Mesendoderm (in vitro differentiated cells): ENCODE measurements around the gene ITGA2. TPM values are rescaled to one million over a fixed set of nuclear protein-coding genes. Genes with fewer than 3 reads are reported as not detected.

ENCODE experiments used
- DNase-seq: peaks from one replicate; pipeline ENCODE4 v3.0.0; 2013
- H2AK5ac ChIP-seq: 2 replicates; pipeline ENCODE4 v1.6.1; 2013; ENCODE audit warnings: low read length, inconsistent platforms
- H2BK120ac ChIP-seq: 2 replicates; pipeline ENCODE4 v1.6.1; 2013; ENCODE audit warnings: low read depth, mild to moderate bottlenecking, low read length, moderate library complexity, mixed read lengths
- H2BK15ac ChIP-seq: replicated peaks from 2 replicates; pipeline ENCODE4 v1.6.1; 2013; ENCODE audit warnings: low read depth, mild to moderate bottlenecking, moderate library complexity
- H2BK5ac ChIP-seq: 2 replicates; pipeline ENCODE4 v1.6.1; 2013; ENCODE audit warnings: low read length, inconsistent platforms
- H3K18ac ChIP-seq: 2 replicates; pipeline ENCODE4 v1.6.1; 2013; ENCODE audit warnings: mild to moderate bottlenecking, low read length, mixed read lengths
- H3K23ac ChIP-seq: one replicate; pipeline ENCODE4 v1.6.1; 2013; ENCODE audit warnings: low read length
- H3K27ac ChIP-seq: 2 replicates; pipeline ENCODE4 v1.5.1; 2013; ENCODE audit warnings: low read depth, mild to moderate bottlenecking, inconsistent platforms, low read length, moderate library complexity
- H3K27me3 ChIP-seq: 2 replicates; pipeline ENCODE4 v1.6.1; 2013; ENCODE audit warnings: low read length, control low read depth, mild to moderate bottlenecking, inconsistent platforms; ENCODE audit not compliant: insufficient read depth, poor library complexity
- H3K36me3 ChIP-seq: 2 replicates; pipeline ENCODE4 v1.6.1; 2013; ENCODE audit warnings: low read length, inconsistent platforms; ENCODE audit not compliant: control insufficient read depth, insufficient read depth
- H3K4ac ChIP-seq: one replicate; pipeline ENCODE4 v1.6.1; 2013; ENCODE audit warnings: low read depth, mild to moderate bottlenecking, low read length, moderate library complexity
- H3K4me1 ChIP-seq: 2 replicates; pipeline ENCODE4 v1.6.1; 2013; ENCODE audit warnings: low read depth, low read length, inconsistent platforms; ENCODE audit not compliant: control insufficient read depth
- H3K4me2 ChIP-seq: 2 replicates; pipeline ENCODE4 v1.6.1; 2013; ENCODE audit warnings: low read length
- H3K4me3 ChIP-seq: 2 replicates; pipeline ENCODE4 v1.5.1; 2013; ENCODE audit warnings: mild to moderate bottlenecking, low read length
- H3K56ac ChIP-seq: one replicate; pipeline ENCODE4 v1.6.1; 2013; ENCODE audit warnings: low read length
- H3K79me1 ChIP-seq: 2 replicates; pipeline ENCODE4 v1.6.1; 2013; ENCODE audit warnings: low read length, inconsistent platforms
- H3K79me2 ChIP-seq: 2 replicates; pipeline ENCODE4 v1.6.1; 2013; ENCODE audit warnings: mild to moderate bottlenecking, low read length; ENCODE audit not compliant: control insufficient read depth, insufficient read depth
- H3K9ac ChIP-seq: 2 replicates; pipeline ENCODE4 v1.6.1; 2013; ENCODE audit warnings: low read length, inconsistent platforms
- H4K5ac ChIP-seq: one replicate; pipeline ENCODE4 v1.6.1; 2013; ENCODE audit warnings: low read length
- H4K8ac ChIP-seq: one replicate; pipeline ENCODE4 v1.6.1; 2013; ENCODE audit warnings: low read depth, mild to moderate bottlenecking, control low read depth, low read length, moderate library complexity
- WGBS: extraction: QIAGEN DNeasy Blood & Tissue Kit; methylation state at CpG from one replicate; pipeline ENCODE4 v1.1.7; 2013; ENCODE audit warnings: low lambda C conversion rate, missing lambda C conversion rate; ENCODE audit not compliant: insufficient coverage; ENCODE audit errors: extremely low coverage; 5-methylcytosine and 5-hydroxymethylcytosine counted together
- polyA plus RNA-seq, 2 experiments: library from polyadenylated mRNA; stranded (reverse); fragments of 200-250 nt; gene quantifications; one replicate each; pipeline ENCODE4 v1.2.3, GENCODE V29; 2013

The ITGA2 gene
- polyA plus RNA-seq (2013, experiment 1 of 2), result 1.5 TPM
- 1.6 TPM for polyA plus RNA-seq (2013, experiment 2 of 2)

- peak within 1 kb of the TSS; percentile 73 for H3K4me2 ChIP-seq
- H3K79me1 ChIP-seq, result no peaks in the 10 kb centered on the region
- H3K27me3 ChIP-seq, result no peaks in the 10 kb centered on the region
- peak within 1 kb of the TSS; percentile 36 for H3K23ac ChIP-seq
- H2AK5ac ChIP-seq, result no peak within 1 kb of the TSS
- peak within 1 kb of the TSS; percentile 62 for H3K9ac ChIP-seq
- H3K4me3 ChIP-seq, result peak within 1 kb of the TSS; percentile 62
- no peaks in the 10 kb centered on the region for H3K36me3 ChIP-seq
- peak within 1 kb of the TSS; percentile 15 for H3K18ac ChIP-seq
- H2BK15ac ChIP-seq, result no peak within 1 kb of the TSS
- WGBS, result no CpG with 5 or more reads among the region's 64 CpGs
- no peak within 1 kb of the TSS for H2BK120ac ChIP-seq
- H3K27ac ChIP-seq, result no peak within 1 kb of the TSS
- H4K5ac ChIP-seq, result no peak within 1 kb of the TSS
- no peak within 1 kb of the TSS for H2BK5ac ChIP-seq
- peak; percentile 62 for DNase-seq
- no peaks in the 10 kb centered on the region for H3K79me2 ChIP-seq
- H3K4ac ChIP-seq, result no peak within 1 kb of the TSS
- H3K56ac ChIP-seq, result peak within 1 kb of the TSS; percentile 83
- H4K8ac ChIP-seq, result no peak within 1 kb of the TSS
- no peaks in the 10 kb centered on the region for H3K4me1 ChIP-seq
These were observed at the start of gene ITGA2 for GRCh38 chr5:52989025-52989780. TSS of gene ITGA2 (plus strand) at chr5:52989352. CDS start at chr5:52989469, 117 bp downstream.

GRCh38 chr5:52943285-52943684 lies 45.9 kb upstream of the ITGA2 start:
- no peaks in the 10 kb centered on the region for H3K79me2 ChIP-seq
- no peak overlapping the region for H2BK5ac ChIP-seq
- H4K5ac ChIP-seq, result no peak overlapping the region
- H3K56ac ChIP-seq, result no peak overlapping the region
- no peak overlapping the region for H3K4ac ChIP-seq
- no peak overlapping the region for H3K4me2 ChIP-seq
- no CpG with 5 or more reads among the region's 2 CpGs for WGBS
- H3K18ac ChIP-seq, result no peak overlapping the region
- no peak overlapping the region for H2BK120ac ChIP-seq
- H3K27ac ChIP-seq, result no peak overlapping the region
- H2AK5ac ChIP-seq, result no peak overlapping the region
- no peak overlapping the region for H2BK15ac ChIP-seq
- H3K23ac ChIP-seq, result no peak overlapping the region
- H3K27me3 ChIP-seq, result no peaks in the 10 kb centered on the region
- no peaks in the 10 kb centered on the region for H3K4me1 ChIP-seq
- no peaks in the 10 kb centered on the region for H3K79me1 ChIP-seq
- H4K8ac ChIP-seq, result no peak overlapping the region
- no peak overlapping the region for H3K9ac ChIP-seq
- H3K36me3 ChIP-seq, result no peaks in the 10 kb centered on the region
- no peak overlapping the region for H3K4me3 ChIP-seq
- DNase-seq, result no peak

GRCh38 chr5:52943808-52944207 lies 45.3 kb upstream of the ITGA2 start:
- no peak overlapping the region for H3K23ac ChIP-seq
- no peak for DNase-seq
- H2BK15ac ChIP-seq, result no peak overlapping the region
- no peak overlapping the region for H4K8ac ChIP-seq
- H3K27me3 ChIP-seq, result no peaks in the 10 kb centered on the region
- H3K56ac ChIP-seq, result no peak overlapping the region
- H3K18ac ChIP-seq, result no peak overlapping the region
- H3K4me2 ChIP-seq, result no peak overlapping the region
- no peaks in the 10 kb centered on the region for H3K79me1 ChIP-seq
- no peaks in the 10 kb centered on the region for H3K79me2 ChIP-seq
- H2BK5ac ChIP-seq, result no peak overlapping the region
- H3K9ac ChIP-seq, result no peak overlapping the region
- no peak overlapping the region for H3K4ac ChIP-seq
- H3K4me1 ChIP-seq, result no peaks in the 10 kb centered on the region
- H2BK120ac ChIP-seq, result no peak overlapping the region
- no CpG with 5 or more reads among the region's 7 CpGs for WGBS
- no peak overlapping the region for H4K5ac ChIP-seq
- no peaks in the 10 kb centered on the region for H3K36me3 ChIP-seq
- H3K4me3 ChIP-seq, result no peak overlapping the region
- no peak overlapping the region for H2AK5ac ChIP-seq
- H3K27ac ChIP-seq, result no peak overlapping the region

- Histone ChIP-seq H3K27me3 (no peaks in the 10 kb centered on the region), H3K56ac (no peak overlapping the region), H3K79me2 (no peaks in the 10 kb centered on the region), H3K4me2 (no peak overlapping the region), H3K4ac (no peak overlapping the region), H4K5ac (no peak overlapping the region), H3K9ac (no peak overlapping the region), H2BK120ac (no peak overlapping the region), H3K27ac (no peak overlapping the region), H3K4me1 (no peaks in the 10 kb centered on the region), H3K4me3 (no peak overlapping the region), H2BK5ac (no peak overlapping the region), H3K79me1 (no peaks in the 10 kb centered on the region), H2AK5ac (no peak overlapping the region), H3K23ac (no peak overlapping the region), H2BK15ac (no peak overlapping the region), H3K18ac (no peak overlapping the region), H4K8ac (no peak overlapping the region), H3K36me3 (no peaks in the 10 kb centered on the region)
- DNase-seq, result no peak
- no CpG with 5 or more reads among the region's 4 CpGs for WGBS
These were observed 44.1 kb upstream of the ITGA2 start for GRCh38 chr5:52945040-52945439.

GRCh38 chr5:52947208-52947607 lies 41.9 kb upstream of the ITGA2 start:
- H4K5ac ChIP-seq, result no peak overlapping the region
- no CpG with 5 or more reads among the region's 4 CpGs for WGBS

GRCh38 chr5:52947851-52948250 lies 41.3 kb upstream of the ITGA2 start:
- Histone ChIP-seq H3K4me2 (no peak overlapping the region), H3K18ac (no peak overlapping the region), H2BK5ac (no peak overlapping the region), H3K4me1 (no peaks in the 10 kb centered on the region), H3K4me3 (no peak overlapping the region), H2BK120ac (no peak overlapping the region), H3K27ac (no peak overlapping the region), H3K23ac (no peak overlapping the region), H2AK5ac (no peak overlapping the region), H3K36me3 (no peaks in the 10 kb centered on the region), H3K9ac (no peak overlapping the region), H3K79me1 (no peaks in the 10 kb centered on the region), H2BK15ac (no peak overlapping the region), H3K56ac (no peak overlapping the region), H3K27me3 (no peaks in the 10 kb centered on the region), H4K5ac (no peak overlapping the region), H3K79me2 (no peaks in the 10 kb centered on the region), H4K8ac (no peak overlapping the region), H3K4ac (no peak overlapping the region)
- no peak for DNase-seq

More at GRCh38 chr5:52947208-52947607, 41.9 kb upstream of the ITGA2 start:
- no peak overlapping the region for H3K4me3 ChIP-seq
- no peaks in the 10 kb centered on the region for H3K4me1 ChIP-seq
- no peak overlapping the region for H3K4ac ChIP-seq
- no peak overlapping the region for H4K8ac ChIP-seq
- no peak overlapping the region for H2BK120ac ChIP-seq
- H3K18ac ChIP-seq, result no peak overlapping the region
- no peak overlapping the region for H3K4me2 ChIP-seq
- H3K36me3 ChIP-seq, result no peaks in the 10 kb centered on the region
- H3K79me2 ChIP-seq, result no peaks in the 10 kb centered on the region
- no peak overlapping the region for H3K23ac ChIP-seq
- no peaks in the 10 kb centered on the region for H3K27me3 ChIP-seq
- H3K56ac ChIP-seq, result no peak overlapping the region
- no peak overlapping the region for H2AK5ac ChIP-seq
- H3K9ac ChIP-seq, result no peak overlapping the region
- no peak overlapping the region for H2BK5ac ChIP-seq
- no peak overlapping the region for H2BK15ac ChIP-seq
- no peaks in the 10 kb centered on the region for H3K79me1 ChIP-seq
- no peak overlapping the region for H3K27ac ChIP-seq
- no peak for DNase-seq
